ENCODE measurements around the gene DNER. TPM values are rescaled to one million over a fixed set of nuclear protein-coding genes. Genes with fewer than 3 reads are reported as not detected.

Gene DNER
- total and polyA plus RNA-seq, 2 of the 13 experiments (the other 11 are each of a cell fraction or from before 2014, with no cell fraction given), result not detected

GRCh38 chr2:229559986-229560385 is 154.4 kb downstream of the DNER start:
- intact Hi-C loops (cut with micrococcal nuclease; ENCODE audit: unreplicated experiment) (no loop called here), in situ Hi-C loops (cut with HindIII; ENCODE audit: extremely low pct_ligation_motif_present, low pct_unique_long_range_greater_than_20kb) (no loop called here)
- H4K20me1 ChIP-seq (ENCODE audit: insufficient read depth, low read length), result no peaks in the 10 kb centered on the region
- H3K79me2 ChIP-seq (ENCODE audit: insufficient read depth, low read length), result no peaks in the 10 kb centered on the region
- DNase-seq (ENCODE audit: low spot score), result no peak
- H2AFZ ChIP-seq (ENCODE audit: low read length), result no peak overlapping the region
- H3K27ac ChIP-seq (ENCODE audit: extremely low read length, insufficient read depth, low read length), result no peak overlapping the region
- BruUV-seq (replicated peaks), result no TSS peak
- no peaks in the 10 kb centered on the region for H3K27me3 ChIP-seq (ENCODE audit: control insufficient read depth in 1 of 2, insufficient read depth in 2 of 2, low read length in 2 of 2)
- TF ChIP-seq THYN1 (CRISPR knock-in tag; IDR thresholded peaks at IDR 0.05; ENCODE audit: borderline replicate concordance, low read depth) (no peak), SETDB1 (CRISPR knock-in tag; IDR thresholded peaks at IDR 0.05; ENCODE audit: borderline replicate concordance) (no peak), ZNF770 (CRISPR knock-in tag; IDR thresholded peaks at IDR 0.05) (no peak), EHMT2 (IDR thresholded peaks at IDR 0.05; ENCODE audit: borderline replicate concordance, low read depth, low read length) (no peak), BRF2 (CRISPR knock-in tag; IDR thresholded peaks at IDR 0.05) (no peak), ZNF264 (CRISPR knock-in tag; IDR thresholded peaks at IDR 0.05) (no peak), CBFB (CRISPR knock-in tag; IDR thresholded peaks at IDR 0.05) (no peak)
- H3K9me3 ChIP-seq (ENCODE audit: low read length), result peaks cover 15% of the 10 kb centered on the region
- no peak for FAIRE-seq
- no peak overlapping the region for H3K4me2 ChIP-seq (ENCODE audit: low read depth, low read length)
- no peaks in the 10 kb centered on the region for H3K36me3 ChIP-seq (replicated peaks in 1 of 2; ENCODE audit: control insufficient read depth in 1 of 2, insufficient read depth in 2 of 2, low read length in 2 of 2)
- ChIA-PET CTCF (ENCODE audit: low intra/inter-chr PET ratio, low total read pairs) (no interaction called here), POLR2A (no interaction called here)
- no peak overlapping the region for H3K4me3 ChIP-seq (replicated peaks in 1 of 3; ENCODE audit: insufficient read depth in 1 of 3, low read depth in 2 of 3, low read length in 3 of 3)
- WGBS (ENCODE audit: low lambda C conversion rate), result 0% methylated on average over 1 of the region's 1 CpG
- no peak for ATAC-seq
- H3K4me1 ChIP-seq (ENCODE audit: insufficient read depth, low read length), result no peaks in the 10 kb centered on the region
- H3K9ac ChIP-seq (ENCODE audit: insufficient read depth, low read depth, low read length), result no peak overlapping the region

All from HepG2 (cell line).